Measurements from ENCODE around the gene HSF2.

DNA sequence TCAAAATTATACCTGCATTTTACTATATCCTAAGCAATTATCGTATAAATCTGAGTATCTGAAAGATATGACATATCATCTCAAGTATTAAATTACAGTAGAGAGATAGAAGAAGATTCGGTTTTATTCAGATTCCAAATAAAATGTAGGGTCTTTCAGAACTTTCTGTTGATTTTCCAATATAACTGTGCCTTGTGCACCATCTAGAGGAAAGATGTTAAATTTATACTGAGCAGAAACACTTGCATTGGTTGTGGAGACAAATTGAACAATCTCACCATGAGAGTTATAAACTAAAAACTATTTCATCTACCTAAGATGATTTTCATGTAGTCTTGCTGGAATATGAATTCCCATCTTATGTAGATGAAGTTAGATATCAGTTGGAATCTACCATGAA is 26.8 kb upstream of the HSF2 start:
- TF ChIP-seq, protein P1, sequence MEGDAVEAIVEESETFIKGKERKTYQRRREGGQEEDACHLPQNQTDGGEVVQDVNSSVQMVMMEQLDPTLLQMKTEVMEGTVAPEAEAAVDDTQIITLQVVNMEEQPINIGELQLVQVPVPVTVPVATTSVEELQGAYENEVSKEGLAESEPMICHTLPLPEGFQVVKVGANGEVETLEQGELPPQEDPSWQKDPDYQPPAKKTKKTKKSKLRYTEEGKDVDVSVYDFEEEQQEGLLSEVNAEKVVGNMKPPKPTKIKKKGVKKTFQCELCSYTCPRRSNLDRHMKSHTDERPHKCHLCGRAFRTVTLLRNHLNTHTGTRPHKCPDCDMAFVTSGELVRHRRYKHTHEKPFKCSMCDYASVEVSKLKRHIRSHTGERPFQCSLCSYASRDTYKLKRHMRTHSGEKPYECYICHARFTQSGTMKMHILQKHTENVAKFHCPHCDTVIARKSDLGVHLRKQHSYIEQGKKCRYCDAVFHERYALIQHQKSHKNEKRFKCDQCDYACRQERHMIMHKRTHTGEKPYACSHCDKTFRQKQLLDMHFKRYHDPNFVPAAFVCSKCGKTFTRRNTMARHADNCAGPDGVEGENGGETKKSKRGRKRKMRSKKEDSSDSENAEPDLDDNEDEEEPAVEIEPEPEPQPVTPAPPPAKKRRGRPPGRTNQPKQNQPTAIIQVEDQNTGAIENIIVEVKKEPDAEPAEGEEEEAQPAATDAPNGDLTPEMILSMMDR (IDR thresholded peaks at IDR 0.05 in 4 of 5, conservative IDR thresholded peaks at IDR 0.05 in 1 of 5) = no peak
- no peak for TF ChIP-seq POLR2A (IDR thresholded peaks at IDR 0.05)
